OCI-LY7 (cell line): ENCODE data around the gene C1orf35. TPM values are rescaled to one million over a fixed set of nuclear protein-coding genes. Genes with fewer than 3 reads are reported as not detected.

Experiments
- BruUV-seq: library from RNA; stranded (reverse); fragments of 400-500 nt; replicated peaks from 2 replicates; lab custom pipeline; 2021; lab: Mats Ljungman, UMichigan
- CTCF ChIA-PET: fragments of 300-600 bp; sonication (Branson Sonifier 250); formaldehyde crosslinking; loops from one replicate; lab custom pipeline; 2022; ENCODE audit warnings: antibody characterized with exemption; ENCODE audit not compliant: unreplicated experiment; lab: Charles Lee
- POLR2A ChIA-PET: fragments of 300-600 bp; sonication (Branson Sonifier 250); formaldehyde crosslinking; loops from one replicate; lab custom pipeline; 2022; ENCODE audit warnings: antibody characterized with exemption; lab: Charles Lee
- DNase-seq: peaks from one replicate; pipeline ENCODE4 v3.0.0-alpha.2; 2015; ENCODE audit warnings: low spot score
- H2AFZ ChIP-seq: fragments of 200-600 bp; sonication (generic), shearing (Covaris generic); 2 replicates; pipeline ENCODE4 v1.6.1; 2014; ENCODE audit warnings: mild to moderate bottlenecking, antibody characterized with exemption, low read length, moderate library complexity
- H3K27ac ChIP-seq: fragments of 200-600 bp; sonication (generic); 2 replicates; pipeline ENCODE4 v1.5.1; 2014; ENCODE audit warnings: mixed run types, low read depth, mild to moderate bottlenecking, moderate library complexity, low read length, inconsistent platforms; ENCODE audit not compliant: poor library complexity, severe bottlenecking
- H3K36me3 ChIP-seq: fragments of 200-600 bp; sonication (generic); 2 replicates; pipeline ENCODE4 v1.6.1; 2014; ENCODE audit warnings: mild to moderate bottlenecking, antibody characterized with exemption, low read length, moderate library complexity, mixed read lengths; ENCODE audit not compliant: insufficient read depth
- H3K4me1 ChIP-seq: fragments of 200-600 bp; sonication (generic); 2 replicates; pipeline ENCODE4 v1.5.1; 2014; ENCODE audit warnings: mild to moderate bottlenecking, low read length; ENCODE audit not compliant: insufficient read depth, poor library complexity, severe bottlenecking
- H3K4me2 ChIP-seq: fragments of 200-600 bp; sonication (generic); 2 replicates; pipeline ENCODE4 v1.6.1; 2014; ENCODE audit warnings: mild to moderate bottlenecking, low read length
- H3K4me3 ChIP-seq: fragments of 200-600 bp; sonication (generic); 2 replicates; pipeline ENCODE4 v1.5.1; 2014; ENCODE audit warnings: mild to moderate bottlenecking, low read depth, low read length; ENCODE audit not compliant: poor library complexity, severe bottlenecking
- H3K79me2 ChIP-seq: fragments of 200-600 bp; sonication (generic); 2 replicates; pipeline ENCODE4 v1.6.1; 2016; ENCODE audit warnings: low read depth, mild to moderate bottlenecking, low read length, moderate library complexity, mixed read lengths; ENCODE audit not compliant: insufficient read depth
- H3K9me2 ChIP-seq: fragments of 200-600 bp; sonication (generic); 2 replicates; pipeline ENCODE4 v1.6.1; 2016; ENCODE audit warnings: mild to moderate bottlenecking, low read length, mixed read lengths; ENCODE audit not compliant: insufficient read depth
- H3K9me3 ChIP-seq: fragments of 200-600 bp; sonication (generic); 2 replicates; pipeline ENCODE4 v1.6.1; 2014; ENCODE audit warnings: mild to moderate bottlenecking, mixed run types, low read length, mixed read lengths
- H4K20me1 ChIP-seq: fragments of 200-600 bp; sonication (generic); 2 replicates; pipeline ENCODE4 v1.6.1; 2014; ENCODE audit warnings: mild to moderate bottlenecking, antibody characterized with exemption, low read length, moderate library complexity, mixed read lengths; ENCODE audit not compliant: insufficient read depth
- CTCF ChIP-seq: fragments of 200-600 bp; sonication (generic); conservative IDR thresholded peaks from 2 replicates; pipeline ENCODE4 v1.5.1; 2014; ENCODE audit warnings: mild to moderate bottlenecking, antibody characterized with exemption, low read length, moderate library complexity, mixed read lengths
- EZH2phosphoT487 ChIP-seq: fragments of 200-600 bp; sonication (generic); IDR thresholded peaks from 2 replicates; pipeline ENCODE4 v1.6.1; 2018; ENCODE audit warnings: low read depth, borderline replicate concordance, mild to moderate bottlenecking, mixed run types, antibody characterized with exemption, low read length, moderate library complexity, mixed read lengths
- intact Hi-C: fragments of 100-400 bp; cut with micrococcal nuclease; formaldehyde crosslinking; loops from one replicate; pipeline ENCODE4 v1.10.0; 2022; ENCODE audit not compliant: unreplicated experiment
- total RNA-seq, 2 experiments: library from RNA; depleted of rRNA in 1 of 2; stranded (reverse); fragments of >200 nt in 1 of 2; shearing (Covaris generic) in 1 of 2; gene quantifications; 2 replicates each; pipeline ENCODE4 v1.2.3, GENCODE V29; 2014 to 2022

The C1orf35 gene
- total RNA-seq, 2 experiments from 2014 or later: 30.7 to 33.3 TPM

- H3K27ac ChIP-seq: peak within 1 kb of the TSS; percentile 79
- H4K20me1 ChIP-seq: peaks cover 16% of the 10 kb centered on the region; the same call in 1 of the 2 replicates
- DNase-seq: peak; percentile 100
- TSS peak; percentile 73 for BruUV-seq
- intact Hi-C loops: loop anchor here (1.0 to 10.0 kb wide), 4 partner anchors 37 to 317 kb away; partner anchors contain the start of genes C1orf35 and TRIM11
- H3K4me2 ChIP-seq: peak within 1 kb of the TSS; percentile 99
- H3K4me3 ChIP-seq: peak within 1 kb of the TSS; percentile 92
- no peaks in the 10 kb centered on the region for H3K9me3 ChIP-seq
- POLR2A ChIA-PET: interaction anchor here (0.6 to 1.3 kb wide), 5 partner anchors 14 to 1465 kb away, joined by 3 to 5 read pairs (median 3); partner anchors contain the start of gene IBA57
- H3K9me2 ChIP-seq: no peaks in the 10 kb centered on the region
- peaks cover 47% of the 10 kb centered on the region for H3K79me2 ChIP-seq
- peak within 1 kb of the TSS; percentile 79 for H2AFZ ChIP-seq
- H3K4me1 ChIP-seq: peaks cover 77% of the 10 kb centered on the region
- no peak for TF ChIP-seq EZH2phosphoT487
- TF ChIP-seq CTCF: 0 out of 2 replicates have a peak, but pooled peaks have one; percentile 20
- H3K36me3 ChIP-seq: peaks cover 25% of the 10 kb centered on the region; the same call in 1 of the 2 replicates
- CTCF ChIA-PET: no interaction called here
These were observed 37.0 kb upstream of the C1orf35 start, which contains the start of gene GUK1 for GRCh38 chr1:228139931-228140723. Gene GUK1, plus strand, starts transcription at chr1:228140279. Its CDS starts 24 bp downstream, at chr1:228140303.

GRCh38 chr1:228139406-228139930, 36.3 kb upstream of the C1orf35 start:
- no peak for DNase-seq
- no TSS peak for BruUV-seq
- Histone ChIP-seq H3K79me2 (peaks cover 43% of the 10 kb centered on the region), H3K4me2 (peak overlapping the region; percentile 80), H3K36me3 (peaks cover 25% of the 10 kb centered on the region; the same call in 1 of the 2 replicates), H3K27ac (peak overlapping the region; percentile 79), H2AFZ (peak overlapping the region; percentile 79), H3K4me1 (peaks cover 73% of the 10 kb centered on the region), H3K9me3 (no peaks in the 10 kb centered on the region), H3K9me2 (no peaks in the 10 kb centered on the region), H4K20me1 (peaks cover 16% of the 10 kb centered on the region; the same call in 1 of the 2 replicates), H3K4me3 (peak overlapping the region; percentile 92)
- TF ChIP-seq CTCF: no peak
- no peak for TF ChIP-seq EZH2phosphoT487
- POLR2A ChIA-PET: interaction anchor here (0.6 to 1.3 kb wide), 3 partner anchors 20 to 1464 kb away, joined by 3 to 5 read pairs (median 3); partner anchors contain the start of gene IBA57
- intact Hi-C loops: loop anchor here (1.0 to 10.0 kb wide), 4 partner anchors 36 to 317 kb away; partner anchors contain the start of genes C1orf35 and TRIM11
- CTCF ChIA-PET: no interaction called here
